Measurements from ENCODE around the gene CCDC102A.

CCDC102A gene

DNA sequence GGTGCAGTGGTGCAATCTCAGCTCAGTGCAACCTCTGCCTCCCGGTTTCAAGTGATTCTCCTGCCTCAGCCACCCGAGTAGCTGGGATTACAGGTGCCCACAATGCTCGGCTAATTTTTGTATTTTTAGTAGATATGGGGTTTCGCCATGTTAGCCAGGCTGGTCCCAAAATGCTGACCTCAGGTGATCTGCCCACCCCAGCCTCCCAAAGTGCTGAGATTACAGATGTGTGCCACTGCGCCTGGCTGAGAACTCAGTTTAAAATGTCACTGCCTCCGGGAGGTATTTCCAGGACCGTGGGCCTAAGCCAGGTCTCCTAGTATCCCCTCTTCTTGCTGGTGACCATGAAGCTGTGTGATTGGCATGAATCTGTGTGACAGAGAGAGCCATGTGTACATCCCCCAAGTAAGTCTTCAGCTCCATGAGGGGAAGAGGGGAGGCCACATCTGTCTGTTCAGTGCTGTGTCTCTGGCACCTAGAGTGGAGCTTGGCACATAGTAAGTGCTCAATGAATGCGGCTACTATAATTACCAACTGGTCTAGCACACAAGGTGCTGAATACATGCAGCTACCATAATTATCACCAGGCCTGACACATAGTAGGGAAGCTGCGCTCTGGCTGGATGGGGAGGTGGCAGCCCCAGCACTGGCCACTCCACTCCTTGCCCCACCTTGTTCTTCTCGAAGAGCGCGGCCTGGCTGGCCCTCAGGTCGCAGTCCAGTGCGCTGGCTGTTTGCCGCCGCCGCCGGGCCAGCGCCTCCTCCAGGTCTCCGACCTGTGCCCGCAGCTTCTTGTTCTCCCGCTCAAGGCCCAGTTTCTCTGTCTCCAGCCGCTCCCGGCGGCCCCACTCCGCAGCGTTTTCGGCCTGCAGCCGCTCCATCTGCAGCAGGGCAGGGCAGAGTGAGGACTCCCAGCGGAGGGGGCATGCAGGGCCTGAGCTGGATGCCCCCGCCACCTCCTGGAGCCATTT lies 18.7 kb downstream of the CCDC102A start:
- no peak for DNase-seq (ENCODE audit: low read depth)

DNA sequence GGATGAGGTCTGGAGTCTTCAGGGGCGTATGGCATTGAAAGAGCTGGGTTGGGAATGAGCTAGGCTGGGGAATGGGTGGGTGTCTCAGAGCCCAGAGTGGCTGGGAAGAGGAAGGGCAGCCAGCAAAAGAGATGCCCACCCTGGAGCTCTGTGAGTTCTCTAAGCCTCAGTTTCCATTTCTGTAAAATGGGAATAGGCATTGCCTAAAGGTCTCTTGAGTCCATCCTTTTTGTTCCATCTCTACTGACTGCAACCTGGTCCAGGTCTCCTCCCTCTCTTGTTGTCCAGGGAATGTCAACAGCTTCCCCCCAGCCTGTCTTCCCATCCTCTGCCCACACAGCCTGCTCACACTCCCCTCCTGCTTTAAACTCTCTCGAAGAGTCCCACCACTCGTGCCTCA lies 19.6 kb downstream of the CCDC102A start:
- no peak for DNase-seq (ENCODE audit: low read depth)

DNA sequence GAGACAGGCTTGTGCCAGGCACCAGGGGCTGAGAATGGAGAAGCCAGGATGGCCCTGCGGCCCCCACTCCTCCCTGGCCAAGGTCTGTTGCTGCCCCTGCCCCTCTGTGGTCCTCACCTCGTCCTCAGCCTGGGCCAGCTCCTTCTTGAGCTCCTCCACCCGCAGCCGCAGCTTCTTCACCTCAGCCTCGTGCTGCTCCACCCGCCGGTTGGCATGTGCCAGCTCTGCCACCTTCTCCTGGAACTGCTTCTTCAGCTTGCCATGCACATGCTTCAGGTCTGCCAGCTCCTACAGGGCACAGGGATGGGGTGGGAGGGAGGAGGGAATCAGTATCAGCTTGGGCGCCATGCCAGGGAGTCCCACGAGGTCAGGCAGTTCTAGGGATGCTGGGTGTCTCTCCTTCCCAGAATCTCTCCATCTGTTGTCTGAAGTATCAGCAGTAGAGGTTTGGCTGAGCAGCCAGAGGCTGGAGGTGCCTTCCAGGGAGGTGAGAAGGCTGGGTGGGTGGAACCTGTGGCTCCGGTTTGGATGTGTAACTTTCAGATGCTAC lies 20.1 kb downstream of the CCDC102A start:
- DNase-seq (ENCODE audit: low read depth): no peak

DNA sequence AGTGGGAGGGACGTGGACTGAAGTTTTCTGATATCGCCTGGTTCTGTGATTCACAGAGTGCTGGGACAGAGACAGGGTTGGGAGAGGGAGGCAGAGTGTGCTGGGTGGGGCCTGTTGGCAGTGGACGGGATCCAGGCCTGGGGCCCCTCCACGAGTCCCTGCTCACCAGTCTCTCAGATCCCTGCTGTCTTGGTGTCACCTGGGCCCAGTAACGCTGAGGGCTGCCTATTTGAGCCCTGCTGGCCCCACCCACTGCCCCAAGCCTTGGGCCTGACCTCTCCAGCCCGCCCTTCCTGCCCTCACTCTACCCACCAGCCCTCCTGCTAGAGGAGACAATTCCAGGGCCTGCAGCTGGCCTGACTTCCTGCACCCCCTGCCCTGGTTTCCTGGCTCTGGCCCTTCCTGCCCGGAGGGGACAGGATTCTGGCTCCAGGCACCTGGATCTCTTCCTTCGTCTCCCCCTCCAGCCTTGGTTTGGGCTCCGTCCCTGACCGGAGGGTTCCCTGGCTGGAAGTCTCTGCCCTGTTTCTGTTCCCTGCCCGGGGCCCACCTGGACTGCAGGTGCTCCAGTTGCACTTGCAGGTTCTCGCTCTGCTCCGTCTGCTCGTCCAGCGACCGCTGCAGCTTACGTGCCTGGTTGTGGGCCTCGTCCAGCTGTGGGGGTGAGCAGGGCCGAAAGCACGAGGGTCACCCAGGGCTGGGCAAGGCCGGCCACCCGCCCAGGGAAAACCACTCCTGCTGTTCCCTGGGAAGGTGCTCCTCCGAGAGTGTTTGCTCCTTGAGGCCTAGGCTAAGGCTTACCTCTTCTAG lies 21.4 kb downstream of the CCDC102A start:
- DNase-seq (ENCODE audit: low read depth): no peak

DNA sequence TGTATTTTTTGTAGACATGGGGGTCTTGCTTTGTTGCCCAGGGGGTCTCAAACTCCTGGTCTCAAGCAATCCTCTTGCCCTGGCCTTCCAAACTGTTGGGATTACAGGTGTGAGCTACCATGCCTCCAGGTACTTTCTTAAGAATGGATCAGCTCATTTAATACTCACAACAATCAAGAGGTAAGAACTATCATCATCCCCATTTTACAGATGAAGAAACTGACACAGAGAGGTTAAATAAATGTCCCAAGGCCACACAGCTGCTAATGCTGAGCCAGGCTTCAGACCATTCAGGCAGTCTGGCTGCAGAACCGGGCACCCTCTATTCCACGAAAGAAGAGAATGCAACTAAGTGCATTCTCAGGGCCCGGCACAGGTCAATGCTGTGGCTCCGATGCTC lies 22.0 kb downstream of the CCDC102A start:
- DNase-seq (ENCODE audit: low read depth): no peak

DNA sequence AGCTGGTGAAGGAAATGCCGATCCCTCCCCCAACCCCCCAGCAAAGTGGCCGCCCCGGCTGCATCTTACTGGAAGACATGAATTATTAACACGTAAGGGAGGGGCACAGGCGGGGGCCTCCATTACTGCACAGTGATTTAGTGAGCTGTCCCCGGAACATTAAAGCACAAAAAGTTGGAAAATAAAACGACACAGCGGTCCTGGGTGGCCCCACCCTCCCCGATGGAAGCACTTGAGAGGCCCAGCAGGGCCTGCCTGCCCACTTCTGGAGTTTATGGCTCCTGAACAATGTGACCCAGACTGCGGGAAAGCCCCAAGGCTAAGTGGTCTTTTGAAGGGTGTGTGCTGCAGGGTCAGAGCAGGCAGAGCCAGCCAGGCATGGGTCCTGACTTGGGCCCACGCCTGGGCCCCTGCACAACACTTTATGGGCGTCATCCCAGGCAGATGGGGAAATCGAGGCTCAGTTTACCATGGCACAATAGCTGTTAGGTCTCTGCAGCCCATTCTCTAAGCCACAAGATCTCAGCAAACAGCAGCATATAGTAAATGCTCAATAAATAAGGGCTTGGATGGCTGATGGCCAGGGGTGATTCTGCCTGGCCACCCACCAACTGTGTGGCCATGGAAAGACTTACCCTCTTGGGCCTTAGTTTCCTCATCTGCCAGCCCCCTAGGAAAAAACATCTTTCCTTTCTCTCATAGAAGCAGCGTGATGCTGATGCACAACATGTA lies 22.8 kb downstream of the CCDC102A start:
- no peak for DNase-seq (ENCODE audit: low read depth)

DNA sequence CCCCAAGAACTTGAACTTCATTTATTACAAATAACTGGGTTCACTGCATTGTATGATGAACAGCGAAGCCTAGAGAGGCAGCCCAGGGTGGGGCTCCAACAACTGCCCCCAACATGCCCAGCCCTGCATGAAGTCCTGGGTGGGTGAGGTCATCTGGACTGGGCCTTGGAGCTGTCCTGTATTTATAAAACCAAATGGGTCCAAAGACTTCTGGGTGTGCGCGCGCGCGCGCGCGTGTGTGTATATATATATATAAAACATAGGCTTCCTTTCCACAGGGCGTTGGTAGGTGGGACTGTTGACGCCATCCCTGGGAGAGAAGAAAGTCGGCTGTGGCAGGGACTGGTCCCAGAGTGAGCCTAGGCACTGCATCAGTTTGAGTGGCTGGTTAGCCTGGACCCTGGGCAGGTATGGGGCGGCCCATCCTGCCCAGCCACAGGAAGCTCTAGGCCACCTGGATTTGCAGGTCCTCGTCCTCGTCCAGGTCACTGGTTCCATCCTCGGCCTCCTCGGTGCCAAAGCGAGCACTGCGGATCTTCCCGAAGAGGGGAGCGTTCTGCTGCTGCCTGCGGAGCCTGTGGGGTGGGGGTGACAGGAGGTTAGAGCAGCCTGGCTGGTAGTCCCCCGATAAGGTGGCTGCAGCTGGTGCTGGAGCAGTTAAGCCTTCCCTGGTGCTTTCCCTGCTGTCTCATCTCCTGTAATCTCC lies 23.9 kb downstream of the CCDC102A start:
- no peak for DNase-seq (ENCODE audit: low read depth)

DNA sequence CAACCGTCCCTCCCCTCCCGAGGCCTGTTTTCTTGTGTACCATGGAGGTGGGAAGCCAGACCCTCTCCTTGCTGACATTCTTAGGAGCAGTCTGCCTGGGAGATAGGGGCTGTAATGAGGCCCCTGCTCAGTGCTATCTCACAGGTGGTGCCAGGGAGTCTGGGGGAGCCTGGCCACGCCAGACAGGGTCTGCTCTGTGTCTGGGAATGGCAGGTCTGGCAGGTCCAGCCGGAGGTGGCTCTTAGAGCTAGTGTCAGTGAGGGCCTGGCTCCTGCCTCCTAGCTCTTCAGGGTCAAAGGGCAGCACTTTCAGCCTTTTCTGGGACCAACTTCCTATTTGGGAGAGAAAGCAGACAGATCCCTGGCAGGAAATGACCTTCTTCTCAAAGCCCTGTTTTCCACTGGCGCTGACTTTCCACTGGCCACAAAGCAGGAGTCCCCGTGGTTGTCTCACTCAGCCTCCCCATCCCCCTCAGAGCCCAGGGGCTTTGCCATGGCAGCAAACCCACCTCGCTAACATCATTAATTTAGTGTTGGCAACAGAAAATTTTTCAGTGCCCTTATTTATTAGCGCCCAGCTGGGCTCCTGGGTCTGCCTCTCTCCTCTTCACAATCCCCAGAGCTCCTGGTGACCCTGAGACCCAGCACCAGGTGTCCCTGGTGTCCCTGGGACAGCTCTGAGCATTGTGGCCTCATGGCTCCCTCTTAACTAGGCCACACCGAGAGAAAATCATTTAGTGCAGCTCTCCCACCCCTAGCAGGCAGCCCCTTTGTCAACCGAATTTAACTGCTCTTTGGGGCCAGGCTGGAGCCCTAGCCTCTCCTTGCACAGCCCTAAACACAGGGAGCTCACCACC lies 26.1 kb downstream of the CCDC102A start:
- no peak for DNase-seq (ENCODE audit: low read depth)

DNA sequence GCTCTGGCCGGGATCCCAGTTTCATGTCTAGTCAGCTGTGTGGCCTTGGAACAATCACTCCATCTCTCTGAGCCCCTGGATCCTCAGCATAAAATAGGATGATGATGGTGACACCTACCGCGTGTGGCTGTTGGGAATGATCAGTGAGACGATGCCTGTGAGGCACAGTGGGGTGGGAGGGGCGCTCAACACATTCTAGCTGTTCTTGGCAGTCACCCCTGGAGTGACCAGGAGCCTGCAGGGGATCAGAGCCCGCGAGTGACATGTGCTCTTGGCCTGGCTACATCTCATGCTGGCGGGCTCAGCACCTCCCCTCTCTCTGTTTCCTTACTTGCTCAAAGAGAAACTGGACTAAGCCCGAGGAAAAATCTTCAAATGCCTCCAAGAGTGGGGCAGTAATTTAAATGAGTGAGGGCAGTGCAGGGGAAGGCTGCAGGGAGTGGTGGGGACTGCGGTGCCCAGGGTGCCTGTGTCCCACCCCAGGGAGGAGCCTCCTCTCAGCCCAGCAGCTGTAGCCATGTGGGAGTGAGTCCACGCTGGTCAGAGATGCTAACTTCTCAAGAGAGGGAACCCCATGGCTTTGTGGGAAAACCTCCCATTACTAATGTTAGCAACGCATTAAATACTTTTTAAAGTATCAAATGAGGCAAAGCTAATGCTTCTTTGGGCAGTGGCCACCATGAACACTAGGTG lies 27.0 kb downstream of the CCDC102A start:
- DNase-seq (ENCODE audit: low read depth): no peak

DNA sequence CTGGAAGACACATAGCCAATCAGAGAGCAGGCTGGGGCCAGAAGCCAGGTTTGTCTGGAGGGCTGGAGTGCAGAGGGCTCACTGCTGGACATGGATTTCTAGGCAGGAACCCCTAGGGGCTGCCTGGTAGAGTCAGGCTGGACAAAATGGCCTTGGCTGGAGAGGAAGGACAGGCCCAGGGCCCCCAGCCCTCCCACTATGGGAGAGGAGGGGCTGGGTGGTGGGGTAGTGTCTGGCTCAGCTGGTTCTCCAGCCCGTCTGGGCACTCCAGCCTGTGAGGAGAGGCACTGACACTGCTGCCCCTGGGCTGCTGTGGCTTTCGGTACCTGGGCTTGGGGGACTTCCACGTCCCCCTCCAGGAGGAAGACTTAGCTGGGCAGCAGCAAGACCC lies 28.3 kb downstream of the CCDC102A start:
- no peak for DNase-seq (ENCODE audit: low read depth)

DNA sequence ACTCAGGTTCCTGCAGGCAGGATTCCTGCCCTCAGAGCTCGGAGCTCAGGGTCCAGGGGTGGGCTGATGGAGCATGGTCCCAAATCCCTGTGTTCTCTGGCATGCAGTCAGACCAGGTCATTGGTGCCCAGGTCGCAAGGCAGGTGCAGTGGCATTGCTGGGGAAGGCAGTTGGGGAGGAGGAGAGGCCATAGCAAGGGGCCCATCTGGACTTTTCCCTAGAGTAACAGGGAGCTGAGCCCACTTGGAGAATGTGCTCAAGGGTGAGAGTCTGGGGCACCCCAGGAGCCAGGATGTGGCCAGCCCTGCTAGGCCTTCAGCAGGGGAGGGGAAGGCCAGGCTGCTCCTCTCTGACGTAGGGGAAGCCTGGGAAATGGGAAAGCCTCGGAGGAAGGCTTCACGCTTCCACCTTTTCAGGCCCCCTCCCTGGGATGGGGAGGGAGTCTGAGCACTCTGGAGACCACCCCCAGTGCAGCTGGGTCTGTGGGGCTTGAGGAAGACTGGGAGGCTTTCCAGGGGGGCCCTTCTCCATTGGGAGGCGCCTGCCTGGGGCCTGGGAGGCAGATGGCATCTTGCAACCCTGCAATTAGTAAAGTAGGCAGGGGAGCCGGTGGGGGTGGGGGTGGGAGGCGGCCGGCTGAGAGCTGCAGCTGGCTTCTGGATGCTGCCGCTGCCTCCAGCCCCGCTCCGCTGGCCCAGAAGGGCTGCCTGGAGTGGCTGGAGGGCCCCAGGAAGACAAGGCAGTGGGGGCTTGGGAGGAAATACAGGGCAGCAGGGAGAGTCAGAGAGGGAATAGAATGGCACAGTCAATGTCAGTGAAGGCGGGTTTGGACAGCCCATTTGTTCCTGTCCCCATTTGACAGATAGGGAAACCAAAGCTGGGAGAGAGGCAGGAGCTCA lies 29.0 kb downstream of the CCDC102A start:
- DNase-seq (ENCODE audit: low read depth): no peak

DNA sequence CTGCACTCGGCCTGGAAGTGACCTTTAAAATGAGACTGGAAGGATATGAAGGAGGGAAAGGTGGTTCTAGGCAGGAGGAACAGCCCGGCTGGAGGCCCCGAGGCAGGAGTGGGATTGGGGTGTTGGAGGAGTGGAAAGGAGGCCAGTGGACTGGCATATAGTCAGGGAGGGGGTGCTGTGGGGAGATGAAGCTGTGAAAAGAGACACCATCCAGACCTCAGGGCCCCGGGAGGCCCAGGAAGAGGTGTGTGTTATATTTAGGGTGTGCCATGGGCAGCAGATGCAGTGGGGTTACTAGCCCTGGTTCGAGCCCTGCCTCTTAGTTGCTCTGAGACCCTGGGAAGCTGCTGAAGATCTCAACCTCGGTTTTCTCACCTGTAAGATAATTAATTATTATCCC lies 31.2 kb downstream of the CCDC102A start:
- no peak for DNase-seq (ENCODE audit: low read depth)

DNA sequence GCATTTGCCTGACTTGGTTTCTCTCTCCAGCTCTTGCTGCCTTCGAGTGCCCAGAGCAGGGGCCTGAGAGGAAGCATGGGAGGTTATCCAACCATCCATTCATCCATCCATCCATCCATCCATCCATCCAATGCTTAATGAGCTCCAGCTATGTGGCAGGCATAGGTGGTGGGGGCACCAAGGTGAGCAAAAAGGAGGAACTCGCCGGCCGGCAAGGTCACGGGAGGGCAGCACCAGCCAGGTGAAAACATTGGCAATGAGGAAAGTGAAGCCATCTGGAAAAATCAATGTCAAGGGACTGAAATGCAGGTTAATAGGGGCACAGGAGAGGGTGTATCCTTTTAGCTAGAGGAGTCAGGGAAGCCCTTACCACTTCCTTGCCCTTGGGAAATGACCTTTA lies 31.9 kb downstream of the CCDC102A start:
- DNase-seq (ENCODE audit: low read depth): no peak

DNA sequence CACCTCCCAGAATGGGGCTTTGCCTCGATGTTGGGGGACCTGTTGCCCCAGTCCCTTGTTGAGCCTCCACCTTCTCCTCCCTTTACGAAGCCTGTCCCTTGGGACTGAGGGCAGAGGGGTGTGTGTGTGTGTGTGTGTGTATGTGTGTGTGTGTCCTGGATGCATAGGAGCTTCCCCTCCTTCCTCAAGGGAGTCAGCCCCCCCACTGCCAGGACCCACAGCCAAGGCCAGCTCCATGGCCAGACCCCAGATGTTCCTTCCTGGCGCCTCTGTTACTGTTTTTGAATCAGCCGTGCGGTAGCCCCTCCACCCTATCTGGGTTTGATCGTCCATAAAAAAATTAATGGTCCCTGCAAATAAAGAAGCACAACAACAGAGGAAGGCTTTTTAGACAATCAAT lies 32.4 kb downstream of the CCDC102A start:
- DNase-seq (ENCODE audit: low read depth): no peak

DNA sequence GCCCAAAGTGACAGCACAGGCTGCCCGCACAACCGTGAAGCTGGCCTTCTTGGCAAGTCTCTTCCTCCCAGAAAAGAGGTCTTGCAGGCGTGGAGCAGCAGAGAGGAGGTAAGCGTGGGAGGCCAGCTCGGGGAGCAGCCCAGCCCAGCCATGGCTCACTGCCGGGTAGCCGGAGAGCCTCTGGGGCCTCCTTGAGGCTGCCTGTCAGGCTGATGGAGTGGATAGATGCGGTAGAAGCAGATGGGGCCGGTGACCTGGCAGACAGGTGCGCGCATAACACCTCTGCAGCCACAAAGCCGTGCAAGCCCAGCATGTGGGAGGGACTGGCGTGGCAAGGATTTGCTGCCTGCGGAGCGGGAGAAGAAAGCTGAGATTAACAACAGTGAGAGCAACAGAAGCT lies 33.0 kb downstream of the CCDC102A start:
- no peak for DNase-seq (ENCODE audit: low read depth)

DNA sequence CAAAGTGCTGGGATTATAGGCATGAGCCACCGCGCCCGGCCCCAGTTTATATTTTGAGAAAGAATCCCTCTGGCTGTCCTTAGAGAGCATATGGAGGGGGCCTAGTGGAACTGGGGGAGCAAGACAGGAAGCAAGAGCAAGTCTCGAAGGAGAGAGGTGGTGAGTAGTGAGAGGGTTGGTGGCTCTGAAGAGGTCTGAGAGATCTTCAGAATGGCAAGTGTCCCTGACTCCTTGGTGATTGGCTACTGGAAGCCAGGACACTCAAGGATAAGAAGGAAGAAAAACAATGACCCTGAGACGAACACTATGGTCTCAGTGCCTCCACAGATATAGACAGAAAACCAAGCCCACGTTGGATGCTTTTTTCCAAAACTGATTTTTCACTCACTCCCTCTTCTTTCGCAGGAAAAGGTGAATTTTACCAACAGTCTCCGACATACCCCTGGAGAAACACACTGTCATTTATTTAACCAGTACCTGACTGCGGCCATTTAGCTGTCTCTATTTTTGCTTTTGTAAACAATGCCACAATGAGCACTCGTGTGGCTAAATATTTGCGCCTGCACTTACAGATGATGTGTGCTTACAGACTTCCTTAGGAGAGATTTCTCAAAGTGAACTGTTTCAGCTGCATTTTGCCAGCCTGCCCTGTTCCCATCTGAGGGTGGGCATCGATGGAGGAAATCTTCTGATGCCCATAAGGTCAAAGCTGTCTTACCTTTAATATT lies 34.2 kb downstream of the CCDC102A start:
- no peak for DNase-seq (ENCODE audit: low read depth)

DNA sequence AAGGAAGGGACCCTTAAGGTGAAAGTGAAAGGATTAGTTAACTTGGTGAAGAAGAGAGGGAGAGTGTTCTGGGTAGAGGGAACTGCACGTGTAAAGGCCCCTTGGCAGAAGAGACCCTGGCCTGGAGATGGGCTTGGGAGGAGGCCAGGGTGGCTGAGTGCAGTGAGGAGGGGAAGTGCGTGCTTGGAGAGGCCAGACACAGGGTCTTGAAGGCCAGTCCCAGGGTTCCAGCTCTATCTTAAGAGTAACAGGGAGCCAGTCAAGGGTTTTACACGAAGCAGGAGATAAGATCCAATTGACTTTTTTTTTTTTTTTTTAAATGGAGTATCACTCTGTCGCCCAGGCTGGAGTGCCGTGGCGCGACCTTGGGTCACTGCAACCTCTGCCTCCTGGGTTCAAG lies 34.9 kb downstream of the CCDC102A start:
- DNase-seq (ENCODE audit: low read depth): no peak

DNA sequence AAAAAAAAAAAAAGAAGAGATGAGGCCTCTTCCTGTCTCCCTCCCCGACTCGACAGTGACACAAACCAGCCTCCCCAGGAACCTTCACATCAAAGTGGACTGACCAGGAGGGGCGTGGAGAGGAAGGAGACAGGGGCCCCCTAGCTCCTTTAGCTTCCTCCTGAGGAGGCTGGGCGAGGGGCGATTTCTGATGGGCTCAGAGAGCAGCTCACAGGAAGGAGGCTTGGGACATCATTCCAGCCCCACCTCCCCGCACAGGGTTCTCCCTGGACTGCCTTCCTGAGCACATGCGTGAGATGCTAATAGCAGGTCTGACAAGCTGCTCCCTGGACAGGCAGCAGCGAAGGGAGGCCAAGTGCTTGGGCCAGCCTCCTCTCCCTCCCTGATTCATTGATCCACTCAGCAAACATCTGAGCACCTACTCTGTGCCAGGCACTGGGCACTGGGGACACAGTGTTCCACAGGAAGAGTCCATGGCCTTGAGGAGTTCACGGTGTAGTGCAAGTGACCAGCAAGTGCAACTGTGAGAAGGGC lies 35.7 kb downstream of the CCDC102A start:
- no peak for DNase-seq (ENCODE audit: low read depth)
